H9 (cell line): ENCODE data around the gene ITPKC. TPM values are rescaled to one million over a fixed set of nuclear protein-coding genes. Genes with fewer than 3 reads are reported as not detected.

ENCODE experiments used
- DNase-seq: peaks from one replicate; pipeline ENCODE4 v3.0.0-alpha.2; 2017
- H2AFZ ChIP-seq: one replicate; pipeline ENCODE4 v1.6.1; 2013; ENCODE audit warnings: mild to moderate bottlenecking, low read length, control low read depth, moderate library complexity
- H2AK5ac ChIP-seq: 2 replicates; pipeline ENCODE4 v1.6.1; 2013; ENCODE audit warnings: low read length, control low read depth, mixed read lengths; ENCODE audit not compliant: insufficient read length
- H2BK120ac ChIP-seq: one replicate; pipeline ENCODE4 v1.6.1; 2013; ENCODE audit warnings: low read depth, mild to moderate bottlenecking, low read length, control low read depth, inconsistent platforms; ENCODE audit not compliant: poor library complexity, severe bottlenecking
- H2BK12ac ChIP-seq: 2 replicates; pipeline ENCODE4 v1.6.1; 2013; ENCODE audit warnings: low read length, control low read depth, mixed read lengths, low read depth; ENCODE audit not compliant: insufficient read length
- H2BK15ac ChIP-seq: 2 replicates; pipeline ENCODE4 v1.6.1; 2013; ENCODE audit warnings: low read depth, low read length, control low read depth
- H2BK20ac ChIP-seq: one replicate; pipeline ENCODE4 v1.6.1; 2013; ENCODE audit warnings: low read depth, mild to moderate bottlenecking, low read length, control low read depth, inconsistent platforms; ENCODE audit not compliant: poor library complexity, severe bottlenecking
- H2BK5ac ChIP-seq: 2 replicates; pipeline ENCODE4 v1.6.1; 2013; ENCODE audit warnings: low read length, control low read depth, mixed read lengths; ENCODE audit not compliant: insufficient read length
- H3K14ac ChIP-seq: 2 replicates; pipeline ENCODE4 v1.6.1; 2013; ENCODE audit warnings: low read length, control low read depth; ENCODE audit not compliant: insufficient read depth
- H3K18ac ChIP-seq: 2 replicates; pipeline ENCODE4 v1.6.1; 2013; ENCODE audit warnings: low read depth, mild to moderate bottlenecking, mixed read lengths, low read length, control low read depth; ENCODE audit not compliant: insufficient read length
- H3K23ac ChIP-seq: 2 replicates; pipeline ENCODE4 v1.6.1; 2013; ENCODE audit warnings: low read length, control low read depth, mixed read lengths, low read depth; ENCODE audit not compliant: insufficient read length
- H3K23me2 ChIP-seq: 2 replicates; pipeline ENCODE4 v1.6.1; 2013; ENCODE audit warnings: low read depth, mild to moderate bottlenecking, mixed read lengths, low read length, control low read depth; ENCODE audit not compliant: insufficient read length, poor library complexity, severe bottlenecking
- H3K27ac ChIP-seq: 2 replicates; pipeline ENCODE4 v1.5.1; 2013; ENCODE audit warnings: low read length, control low read depth, mixed read lengths, low read depth; ENCODE audit not compliant: insufficient read length
- H3K27me3 ChIP-seq: 2 replicates; pipeline ENCODE4 v1.6.1; 2013; ENCODE audit warnings: low read length, control low read depth, inconsistent platforms; ENCODE audit not compliant: insufficient read depth
- H3K4ac ChIP-seq: 2 replicates; pipeline ENCODE4 v1.6.1; 2013; ENCODE audit warnings: low read depth, mild to moderate bottlenecking, control low read depth, inconsistent platforms, low read length, moderate library complexity
- H3K4me1 ChIP-seq: 2 replicates; pipeline ENCODE4 v1.6.1; 2013; ENCODE audit warnings: low read length, control low read depth, inconsistent platforms; ENCODE audit not compliant: insufficient read depth
- H3K4me2 ChIP-seq: 2 replicates; pipeline ENCODE4 v1.6.1; 2013; ENCODE audit warnings: low read length, control low read depth, mixed read lengths; ENCODE audit not compliant: insufficient read length, insufficient read depth
- H3K56ac ChIP-seq: 2 replicates; pipeline ENCODE4 v1.6.1; 2013; ENCODE audit warnings: low read depth, mild to moderate bottlenecking, mixed read lengths, low read length, control low read depth; ENCODE audit not compliant: insufficient read length
- H3K79me1 ChIP-seq: 2 replicates; pipeline ENCODE4 v1.6.1; 2013; ENCODE audit warnings: low read depth, mild to moderate bottlenecking, moderate library complexity, low read length, control low read depth, inconsistent platforms; ENCODE audit not compliant: insufficient read depth, poor library complexity, severe bottlenecking
- H3K79me2 ChIP-seq: 2 replicates; pipeline ENCODE4 v1.6.1; 2013; ENCODE audit warnings: low read length, control low read depth, inconsistent platforms; ENCODE audit not compliant: insufficient read depth
- H3K9ac ChIP-seq: 2 replicates; pipeline ENCODE4 v1.6.1; 2013; ENCODE audit warnings: low read length, control low read depth, mixed read lengths; ENCODE audit not compliant: insufficient read length; ENCODE audit errors: extremely low read depth
- H3K9me3 ChIP-seq: one replicate; pipeline ENCODE4 v1.6.1; 2013; ENCODE audit warnings: low read depth, low read length, inconsistent platforms; ENCODE audit not compliant: control insufficient read depth
- H3T11ph ChIP-seq: one replicate; pipeline ENCODE4 v1.6.1; 2013; ENCODE audit warnings: mild to moderate bottlenecking, low read length, control low read depth, inconsistent platforms
- H4K20me1 ChIP-seq: one replicate; pipeline ENCODE4 v1.6.1; 2013; ENCODE audit not compliant: control insufficient read depth, insufficient read length, insufficient read depth
- H4K5ac ChIP-seq: 2 replicates; pipeline ENCODE4 v1.6.1; 2013; ENCODE audit warnings: low read depth, mild to moderate bottlenecking, mixed read lengths, low read length, control low read depth; ENCODE audit not compliant: insufficient read length
- H4K8ac ChIP-seq: replicated peaks from 2 replicates; pipeline ENCODE4 v1.6.1; 2013; ENCODE audit warnings: low read length, control low read depth, mixed read lengths, low read depth; ENCODE audit not compliant: insufficient read length
- H4K91ac ChIP-seq: 2 replicates; pipeline ENCODE4 v1.6.1; 2013; ENCODE audit warnings: low read depth, mild to moderate bottlenecking, moderate library complexity, mixed read lengths, low read length, control low read depth; ENCODE audit not compliant: insufficient read length
- H3K27ac Mint-ChIP-seq, 3 experiments: 2 replicates in 2 of 3; 3 replicates in 1 of 3; pipeline ENCODE4 v1.8.0; 2020 to 2021; ENCODE audit warnings: mixed read lengths in 3 of 3, mild to moderate bottlenecking in 1 of 3, moderate library complexity in 1 of 3
- H3K27me3 Mint-ChIP-seq: 2 replicates; pipeline ENCODE4 v1.8.0; 2021; ENCODE audit warnings: low read depth, mild to moderate bottlenecking, moderate library complexity, mixed read lengths
- H3K36me3 Mint-ChIP-seq, 3 experiments: 2 replicates in 2 of 3; 3 replicates in 1 of 3; pipeline ENCODE4 v1.8.0; 2020 to 2021; ENCODE audit warnings: low read depth in 3 of 3, mixed read lengths in 3 of 3; ENCODE audit not compliant: insufficient read depth in 1 of 3
- H3K4me1 Mint-ChIP-seq, 2 experiments: 2 replicates each; pipeline ENCODE4 v1.8.0; 2020; ENCODE audit warnings: mixed read lengths in 2 of 2
- H3K4me3 Mint-ChIP-seq, 2 experiments: 2 replicates in 1 of 2; 3 replicates in 1 of 2; pipeline ENCODE4 v1.8.0; 2020 to 2021; ENCODE audit warnings: mild to moderate bottlenecking in 2 of 2, mixed read lengths in 2 of 2, moderate library complexity in 1 of 2
- H3K9me3 Mint-ChIP-seq, 2 experiments: 2 replicates in 1 of 2; 3 replicates in 1 of 2; pipeline ENCODE4 v1.8.0; 2020; ENCODE audit warnings: mild to moderate bottlenecking in 2 of 2, mixed read lengths in 2 of 2, moderate library complexity in 1 of 2
- WGBS: extraction: QIAGEN DNeasy Blood & Tissue Kit; methylation state at CpG from one replicate; pipeline ENCODE4 v1.1.7; 2013; ENCODE audit warnings: missing lambda C conversion rate, low lambda C conversion rate, mixed read lengths; ENCODE audit not compliant: insufficient read length; ENCODE audit errors: extremely low coverage; 5-methylcytosine and 5-hydroxymethylcytosine counted together
- total RNA-seq: library from RNA; stranded (reverse); gene quantifications from 2 replicates; pipeline ENCODE4 v1.2.1, GENCODE V29; 2021
- TF ChIP-seq, protein P1 (sequence below): fragments of 200-600 bp; sonication (generic); conservative IDR thresholded peaks from 3 replicates; pipeline ENCODE4 v1.8.0; 2021; ENCODE audit warnings: antibody characterized with exemption, mild to moderate bottlenecking

The ITPKC gene
- total RNA-seq, 1 experiment from 2014 or later: 11.2 TPM

DNA sequence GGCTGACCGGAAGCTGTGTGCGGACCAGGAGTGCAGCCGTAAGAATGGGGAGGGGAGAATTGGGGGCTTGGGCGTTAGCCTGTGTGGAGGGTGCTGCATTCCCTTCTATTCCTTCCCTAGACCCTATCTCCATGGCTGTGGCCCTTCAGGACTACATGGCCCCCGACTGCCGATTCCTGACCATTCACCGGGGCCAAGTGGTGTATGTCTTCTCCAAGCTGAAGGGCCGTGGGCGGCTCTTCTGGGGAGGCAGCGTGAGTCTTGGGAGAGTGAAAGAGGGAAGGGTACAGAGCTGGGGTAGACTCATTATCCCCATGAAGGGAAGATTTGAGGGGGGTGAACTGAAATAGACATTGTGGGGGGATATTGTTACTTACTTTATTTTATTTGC is 58.7 kb downstream of the ITPKC start:
- H2BK15ac ChIP-seq: no peak overlapping the region
- peaks cover 23 to 33% of the 10 kb centered on the region in 2 experiments for H3K4me1 Mint-ChIP-seq
- no peak overlapping the region for H4K91ac ChIP-seq
- DNase-seq: no peak
- H3K4ac ChIP-seq: no peak overlapping the region
- H3K23me2 ChIP-seq: peaks cover 4% of the 10 kb centered on the region
- TF ChIP-seq, protein P1, sequence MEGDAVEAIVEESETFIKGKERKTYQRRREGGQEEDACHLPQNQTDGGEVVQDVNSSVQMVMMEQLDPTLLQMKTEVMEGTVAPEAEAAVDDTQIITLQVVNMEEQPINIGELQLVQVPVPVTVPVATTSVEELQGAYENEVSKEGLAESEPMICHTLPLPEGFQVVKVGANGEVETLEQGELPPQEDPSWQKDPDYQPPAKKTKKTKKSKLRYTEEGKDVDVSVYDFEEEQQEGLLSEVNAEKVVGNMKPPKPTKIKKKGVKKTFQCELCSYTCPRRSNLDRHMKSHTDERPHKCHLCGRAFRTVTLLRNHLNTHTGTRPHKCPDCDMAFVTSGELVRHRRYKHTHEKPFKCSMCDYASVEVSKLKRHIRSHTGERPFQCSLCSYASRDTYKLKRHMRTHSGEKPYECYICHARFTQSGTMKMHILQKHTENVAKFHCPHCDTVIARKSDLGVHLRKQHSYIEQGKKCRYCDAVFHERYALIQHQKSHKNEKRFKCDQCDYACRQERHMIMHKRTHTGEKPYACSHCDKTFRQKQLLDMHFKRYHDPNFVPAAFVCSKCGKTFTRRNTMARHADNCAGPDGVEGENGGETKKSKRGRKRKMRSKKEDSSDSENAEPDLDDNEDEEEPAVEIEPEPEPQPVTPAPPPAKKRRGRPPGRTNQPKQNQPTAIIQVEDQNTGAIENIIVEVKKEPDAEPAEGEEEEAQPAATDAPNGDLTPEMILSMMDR: no peak
- no peak overlapping the region for H2BK5ac ChIP-seq
- H3K27me3 ChIP-seq: no peaks in the 10 kb centered on the region
- peak overlapping the region; percentile 57 for H4K5ac ChIP-seq
- no peak overlapping the region for H3K4me2 ChIP-seq
- H3K27me3 Mint-ChIP-seq: no peaks in the 10 kb centered on the region
- H4K8ac ChIP-seq: no peak overlapping the region
- H3K9me3 ChIP-seq: no peaks in the 10 kb centered on the region
- H2AFZ ChIP-seq: no peak overlapping the region
- H3K36me3 Mint-ChIP-seq: peaks cover 1 to 10% (median 3%) of the 10 kb centered on the region in 3 experiments; a peak in 4 of 7 replicates
- 0 out of 2 replicates have a peak overlapping the region, but pooled peaks have one; percentile 46 for H3K14ac ChIP-seq
- no peaks in the 10 kb centered on the region for H3K79me2 ChIP-seq
- H3K79me1 ChIP-seq: no peaks in the 10 kb centered on the region
- no peak overlapping the region for H2AK5ac ChIP-seq
- H3K9me3 Mint-ChIP-seq: peaks cover 0 to 2% of the 10 kb centered on the region in 2 experiments; a peak in 4 of 5 replicates
- WGBS: no CpG with 5 or more reads among the region's 10 CpGs
- no peak overlapping the region for H3T11ph ChIP-seq
- peak overlapping the region in 1 of 2 experiments; percentile 42; a peak in 1 of 5 replicates for H3K4me3 Mint-ChIP-seq
- H3K9ac ChIP-seq: no peak overlapping the region
- H2BK120ac ChIP-seq: no peak overlapping the region
- no peak overlapping the region for H2BK20ac ChIP-seq
- 0 out of 2 replicates have a peak, but pooled peaks cover 2% of the 10 kb centered on the region for H3K4me1 ChIP-seq
- H4K20me1 ChIP-seq: no peaks in the 10 kb centered on the region
- H3K27ac ChIP-seq: no peak overlapping the region
- no peak overlapping the region for H3K23ac ChIP-seq
- no peak overlapping the region for H3K18ac ChIP-seq
- H2BK12ac ChIP-seq: no peak overlapping the region
- H3K27ac Mint-ChIP-seq: no peak overlapping the region
- H3K56ac ChIP-seq: no peak overlapping the region
